Mesenchymal stem cell (in vitro differentiated cells and primary cell): Measurements from ENCODE around the gene APBA1.

ENCODE experiments used
- DNase-seq: peaks from one replicate; pipeline ENCODE4 v3.0.0-alpha.2; 2013
- H2AFZ ChIP-seq: one replicate; pipeline ENCODE4 v1.6.1; 2013; ENCODE audit warnings: low read depth, mild to moderate bottlenecking, control low read depth, inconsistent platforms, low read length, moderate library complexity
- H2AK5ac ChIP-seq: 2 replicates; pipeline ENCODE4 v1.6.1; 2013; ENCODE audit warnings: low read length, moderate library complexity, mild to moderate bottlenecking, inconsistent platforms; ENCODE audit not compliant: severe bottlenecking
- H2BK120ac ChIP-seq: one replicate; pipeline ENCODE4 v1.6.1; 2013; ENCODE audit warnings: low read depth, mild to moderate bottlenecking, inconsistent platforms, low read length, moderate library complexity
- H2BK12ac ChIP-seq, 2 experiments: one replicate each; pipeline ENCODE4 v1.6.1; 2013; ENCODE audit warnings: inconsistent platforms in 2 of 2, low read length in 2 of 2, mild to moderate bottlenecking in 2 of 2, moderate library complexity in 2 of 2, control low read depth in 1 of 2
- H2BK15ac ChIP-seq: one replicate; pipeline ENCODE4 v1.6.1; 2013; ENCODE audit warnings: mild to moderate bottlenecking, low read depth, inconsistent platforms; ENCODE audit not compliant: poor library complexity, severe bottlenecking
- H2BK5ac ChIP-seq: 2 replicates; pipeline ENCODE4 v1.6.1; 2013; ENCODE audit warnings: low read depth, mild to moderate bottlenecking, low read length, control low read depth, inconsistent platforms; ENCODE audit not compliant: poor library complexity, severe bottlenecking
- H3K14ac ChIP-seq, 2 experiments: one replicate each; pipeline ENCODE4 v1.6.1; 2013; ENCODE audit warnings: inconsistent platforms in 2 of 2, low read length in 2 of 2, control low read depth in 1 of 2, mild to moderate bottlenecking in 1 of 2, moderate library complexity in 1 of 2
- H3K18ac ChIP-seq, 2 experiments: one replicate each; pipeline ENCODE4 v1.6.1; 2013; ENCODE audit warnings: inconsistent platforms in 2 of 2, low read length in 2 of 2, control low read depth in 1 of 2, low read depth in 1 of 2, mild to moderate bottlenecking in 1 of 2
- H3K23ac ChIP-seq, 2 experiments: one replicate each; pipeline ENCODE4 v1.6.1; 2013; ENCODE audit warnings: inconsistent platforms in 2 of 2, low read length in 2 of 2, mild to moderate bottlenecking in 2 of 2, moderate library complexity in 2 of 2, control low read depth in 1 of 2
- H3K27ac ChIP-seq: 2 replicates; pipeline ENCODE4 v1.5.1; 2013; ENCODE audit warnings: mild to moderate bottlenecking, moderate library complexity, low read length, control low read depth, inconsistent platforms; ENCODE audit not compliant: poor library complexity, severe bottlenecking
- H3K27me3 ChIP-seq, 2 experiments: 2 replicates each; pipeline versions ENCODE4 v1.6.1 to v1.7.0; 2013; ENCODE audit warnings: low read length in 2 of 2, mild to moderate bottlenecking in 2 of 2, moderate library complexity in 2 of 2, control low read depth in 1 of 2, inconsistent platforms in 1 of 2; ENCODE audit not compliant: control insufficient read depth in 1 of 2, insufficient read depth in 1 of 2
- H3K36me3 ChIP-seq, 2 experiments: 2 replicates each; pipeline versions ENCODE4 v1.6.1 to v1.7.0; 2013; ENCODE audit warnings: low read length in 2 of 2, control low read depth in 1 of 2, inconsistent platforms in 1 of 2, low read depth in 1 of 2, mild to moderate bottlenecking in 1 of 2; ENCODE audit not compliant: insufficient read depth in 2 of 2, control insufficient read depth in 1 of 2
- H3K4ac ChIP-seq, 2 experiments: one replicate each; pipeline ENCODE4 v1.6.1; 2013; ENCODE audit warnings: inconsistent platforms in 2 of 2, low read length in 2 of 2, mild to moderate bottlenecking in 2 of 2, moderate library complexity in 2 of 2, control low read depth in 1 of 2, low read depth in 1 of 2
- H3K4me1 ChIP-seq: 2 replicates; pipeline ENCODE4 v1.6.1; 2013; ENCODE audit warnings: low read depth, low read length, control low read depth; ENCODE audit not compliant: control insufficient read depth, insufficient read depth
- H3K4me2 ChIP-seq: 2 replicates; pipeline ENCODE4 v1.6.1; 2013; ENCODE audit warnings: low read length, mild to moderate bottlenecking, inconsistent platforms; ENCODE audit not compliant: poor library complexity, severe bottlenecking
- H3K4me3 ChIP-seq, 2 experiments: 2 replicates each; pipeline versions ENCODE4 v1.5.1 to v1.7.0; 2013; ENCODE audit warnings: low read length in 2 of 2, mild to moderate bottlenecking in 2 of 2, control low read depth in 1 of 2, low read depth in 1 of 2; ENCODE audit not compliant: insufficient read depth in 1 of 2
- H3K79me1 ChIP-seq: replicated peaks from 2 replicates; pipeline ENCODE4 v1.6.1; 2013; ENCODE audit warnings: mild to moderate bottlenecking, control low read depth, low read length, inconsistent platforms; ENCODE audit not compliant: poor library complexity, severe bottlenecking
- H3K9ac ChIP-seq: 2 replicates; pipeline ENCODE4 v1.7.0; 2013; ENCODE audit warnings: mild to moderate bottlenecking, low read length, moderate library complexity
- H3K9me3 ChIP-seq: 2 replicates; pipeline ENCODE4 v1.7.0; 2013; ENCODE audit warnings: mild to moderate bottlenecking, low read length; ENCODE audit not compliant: control insufficient read depth
- H4K8ac ChIP-seq: one replicate; pipeline ENCODE4 v1.6.1; 2013; ENCODE audit warnings: inconsistent platforms, mild to moderate bottlenecking, low read length, moderate library complexity
- H4K91ac ChIP-seq: one replicate; pipeline ENCODE4 v1.6.1; 2013; ENCODE audit warnings: mild to moderate bottlenecking, low read length, inconsistent platforms
- WGBS: methylation state at CpG from one replicate; pipeline ENCODE4 v1.1.7; 2013; ENCODE audit warnings: mixed read lengths; 5-methylcytosine and 5-hydroxymethylcytosine counted together

Gene APBA1

DNA sequence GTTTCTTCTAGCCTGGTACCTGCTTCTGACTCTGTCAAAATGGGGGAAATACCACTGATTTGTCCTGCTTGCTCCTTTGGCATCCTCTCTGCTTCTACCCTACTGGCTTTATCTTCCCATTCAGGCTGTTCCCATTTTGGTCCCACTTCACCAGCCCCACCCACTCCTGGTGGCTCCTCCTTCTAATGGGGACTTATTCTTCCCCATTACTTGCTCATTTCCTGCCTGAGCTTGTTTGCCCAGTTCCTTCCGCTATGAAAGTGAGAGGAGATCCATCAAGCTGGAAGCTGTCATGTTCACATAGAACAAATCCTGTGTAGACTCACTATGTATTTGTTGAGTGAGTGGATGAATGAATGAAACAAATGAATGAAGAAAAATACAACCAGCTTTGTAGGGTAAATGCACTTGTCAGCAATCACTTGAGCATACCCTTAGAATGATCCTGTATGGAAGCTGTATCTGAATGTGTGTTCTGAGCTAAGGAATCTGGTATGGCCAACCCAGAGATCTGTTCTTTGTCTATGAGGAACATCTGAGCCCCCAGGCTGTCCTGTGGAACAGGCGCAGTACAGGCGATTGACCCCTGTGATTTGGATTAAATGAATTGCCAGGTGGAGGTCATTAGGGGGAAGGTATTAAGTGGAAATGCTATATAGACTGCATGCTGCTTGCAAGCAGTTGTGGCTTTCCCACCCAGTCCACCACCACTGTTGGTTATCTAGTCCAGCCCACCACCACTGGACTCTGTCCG is 89.5 kb downstream of the APBA1 start:
- no peak overlapping the region for H2BK5ac ChIP-seq
- H3K4me2 ChIP-seq: no peak overlapping the region
- H4K8ac ChIP-seq: no peak overlapping the region
- peaks cover 2% of the 10 kb centered on the region for H3K79me1 ChIP-seq
- H3K9me3 ChIP-seq: no peaks in the 10 kb centered on the region
- no peak overlapping the region for H3K4me3 ChIP-seq
- no peaks in the 10 kb centered on the region for H3K36me3 ChIP-seq
- no peak overlapping the region for H2BK120ac ChIP-seq
- peaks cover 10% of the 10 kb centered on the region for H3K4me1 ChIP-seq
- no peaks in the 10 kb centered on the region for H3K27me3 ChIP-seq
- DNase-seq: peak; percentile 17
- 83% methylated on average over 4 of the region's 4 CpGs for WGBS
- H3K4ac ChIP-seq: no peak overlapping the region
- H3K14ac ChIP-seq: no peak overlapping the region
- no peak overlapping the region for H3K27ac ChIP-seq
- H3K23ac ChIP-seq: peak overlapping the region in 1 of 2 experiments; percentile 56
- peak overlapping the region; percentile 6 for H2AK5ac ChIP-seq
- H2AFZ ChIP-seq: no peak overlapping the region
- H3K18ac ChIP-seq: no peak overlapping the region
- H2BK12ac ChIP-seq: no peak overlapping the region
- no peak overlapping the region for H2BK15ac ChIP-seq
- H4K91ac ChIP-seq: no peak overlapping the region
- no peak overlapping the region for H3K9ac ChIP-seq

DNA sequence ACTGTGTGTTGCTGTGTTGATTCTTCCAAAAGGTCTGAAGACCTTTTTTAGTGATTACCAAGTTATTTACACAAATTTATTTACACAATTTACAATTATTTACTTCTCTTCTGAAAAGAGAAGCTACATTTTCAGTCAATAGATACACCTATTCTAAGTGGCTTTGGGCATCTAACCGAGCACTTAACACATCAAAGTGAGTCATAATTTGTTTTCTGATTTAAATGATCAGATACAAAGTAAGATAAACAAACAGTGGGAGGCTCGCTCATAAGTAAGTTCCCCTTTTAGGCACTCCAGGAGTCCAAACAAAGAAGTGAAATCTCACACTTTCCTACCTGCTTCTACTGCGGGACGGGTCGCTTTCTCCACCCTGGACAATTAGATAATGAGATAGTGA is 90.2 kb downstream of the APBA1 start:
- no peak overlapping the region for H2BK12ac ChIP-seq
- H2BK120ac ChIP-seq: no peak overlapping the region
- no peak overlapping the region for H4K91ac ChIP-seq
- no peak overlapping the region for H3K4me3 ChIP-seq
- no peak for DNase-seq
- H3K27ac ChIP-seq: no peak overlapping the region
- no peaks in the 10 kb centered on the region for H3K27me3 ChIP-seq
- H3K4me2 ChIP-seq: no peak overlapping the region
- no peak overlapping the region for H4K8ac ChIP-seq
- H3K4ac ChIP-seq: no peak overlapping the region
- 43% methylated on average over 4 of the region's 5 CpGs for WGBS
- H3K36me3 ChIP-seq: no peaks in the 10 kb centered on the region
- H2AFZ ChIP-seq: no peak overlapping the region
- peak overlapping the region; percentile 71 for H2AK5ac ChIP-seq
- no peak overlapping the region for H3K14ac ChIP-seq
- no peak overlapping the region for H3K18ac ChIP-seq
- H2BK5ac ChIP-seq: no peak overlapping the region
- H3K9me3 ChIP-seq: no peaks in the 10 kb centered on the region
- no peak overlapping the region for H3K9ac ChIP-seq
- H3K79me1 ChIP-seq: peaks cover 2% of the 10 kb centered on the region
- H2BK15ac ChIP-seq: no peak overlapping the region
- no peak overlapping the region for H3K23ac ChIP-seq
- peaks cover 10% of the 10 kb centered on the region for H3K4me1 ChIP-seq

DNA sequence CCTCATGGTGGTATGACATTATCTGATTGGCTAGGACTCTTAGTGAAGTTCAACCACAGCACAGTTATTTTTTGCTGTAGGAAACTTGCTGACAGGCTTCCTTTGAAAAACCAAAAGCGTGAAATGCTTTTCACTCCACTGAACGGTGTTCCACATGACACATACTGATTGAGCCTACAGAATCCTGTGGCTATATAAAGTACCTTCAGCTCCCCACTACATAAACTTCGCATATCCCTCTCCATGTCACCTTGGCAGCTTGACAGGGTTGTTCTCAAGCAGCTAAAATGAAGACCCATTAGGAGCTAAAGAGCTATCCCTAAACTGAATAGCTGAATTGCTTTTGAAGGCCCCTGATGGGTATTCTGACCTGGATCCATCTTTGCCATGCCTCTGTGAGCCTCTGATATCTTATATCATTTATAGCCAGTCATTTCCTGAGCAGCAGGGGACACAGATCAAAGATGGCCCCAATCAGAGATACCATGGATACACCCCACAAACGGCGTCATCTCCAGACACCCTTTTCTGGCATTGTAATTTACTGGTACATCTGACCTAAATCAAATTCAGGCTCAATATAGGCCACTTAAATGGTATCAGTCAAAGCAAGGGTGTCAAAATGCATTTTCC is 91.5 kb downstream of the APBA1 start:
- H2BK12ac ChIP-seq: no peak overlapping the region
- H2AFZ ChIP-seq: no peak overlapping the region
- peaks cover 10% of the 10 kb centered on the region for H3K4me1 ChIP-seq
- H3K27me3 ChIP-seq: no peaks in the 10 kb centered on the region
- no peak overlapping the region for H3K23ac ChIP-seq
- H3K9me3 ChIP-seq: no peaks in the 10 kb centered on the region
- H3K9ac ChIP-seq: no peak overlapping the region
- no peak overlapping the region for H4K8ac ChIP-seq
- H2BK15ac ChIP-seq: no peak overlapping the region
- peak overlapping the region; percentile 12 for H2AK5ac ChIP-seq
- 79% methylated on average over 5 of the region's 5 CpGs for WGBS
- H3K4me3 ChIP-seq: no peak overlapping the region
- H4K91ac ChIP-seq: no peak overlapping the region
- no peak overlapping the region for H2BK120ac ChIP-seq
- no peak for DNase-seq
- no peaks in the 10 kb centered on the region for H3K36me3 ChIP-seq
- H3K79me1 ChIP-seq: peaks cover 2% of the 10 kb centered on the region
- peak overlapping the region; percentile 39 for H3K27ac ChIP-seq
- H3K14ac ChIP-seq: no peak overlapping the region
- H2BK5ac ChIP-seq: no peak overlapping the region
- H3K4me2 ChIP-seq: no peak overlapping the region
- H3K4ac ChIP-seq: no peak overlapping the region
- H3K18ac ChIP-seq: no peak overlapping the region

DNA sequence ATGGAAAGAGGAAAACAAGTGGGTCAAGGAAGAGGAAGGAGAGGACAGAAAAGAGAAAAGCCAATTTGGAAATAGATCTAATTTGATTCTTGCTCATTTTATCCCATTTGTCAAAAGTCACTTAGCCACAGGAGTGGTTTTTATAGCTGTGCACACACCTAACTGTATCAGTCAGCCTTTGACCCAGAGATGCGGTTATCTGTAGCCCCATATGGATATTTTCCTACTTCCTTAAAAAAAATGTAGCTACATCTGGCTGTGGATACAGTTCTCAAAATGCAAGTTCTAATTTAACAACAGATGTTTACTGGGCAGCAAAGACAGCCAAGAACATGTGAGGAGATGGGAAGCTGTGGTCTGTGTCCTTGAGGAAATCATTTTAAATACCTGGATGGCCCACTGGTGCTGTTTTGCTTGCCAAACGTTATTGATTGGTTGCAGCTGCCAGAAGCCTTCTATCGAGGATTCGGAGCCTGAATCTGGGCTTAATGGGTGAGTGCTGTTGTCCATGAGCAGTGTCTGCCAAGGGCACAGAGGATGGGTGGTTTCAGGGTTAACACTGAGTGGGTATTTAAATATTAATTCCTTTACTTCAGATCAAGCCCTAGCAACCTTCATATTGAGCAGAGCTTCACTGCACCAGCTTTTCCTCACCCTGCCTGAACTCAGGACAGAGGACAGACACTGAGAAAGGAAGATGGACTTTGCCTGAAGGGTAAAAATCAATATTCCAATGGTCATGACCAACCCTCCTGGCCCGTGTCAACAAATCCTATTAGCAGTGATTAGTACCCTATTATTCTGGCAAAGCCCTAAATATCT is 92.2 kb downstream of the APBA1 start:
- H3K79me1 ChIP-seq: peaks cover 2% of the 10 kb centered on the region
- peaks cover 7% of the 10 kb centered on the region for H3K4me1 ChIP-seq
- no peak overlapping the region for H2BK5ac ChIP-seq
- no peak overlapping the region for H3K23ac ChIP-seq
- WGBS: 87% methylated on average over 4 of the region's 5 CpGs
- peak overlapping the region; percentile 15 for H3K27ac ChIP-seq
- no peak overlapping the region for H2AFZ ChIP-seq
- no peak overlapping the region for H3K18ac ChIP-seq
- H3K9ac ChIP-seq: no peak overlapping the region
- no peak overlapping the region for H3K14ac ChIP-seq
- H3K9me3 ChIP-seq: no peaks in the 10 kb centered on the region
- no peak overlapping the region for H2BK12ac ChIP-seq
- H4K91ac ChIP-seq: no peak overlapping the region
- no peak overlapping the region for H2BK15ac ChIP-seq
- no peak overlapping the region for H3K4me3 ChIP-seq
- no peaks in the 10 kb centered on the region for H3K36me3 ChIP-seq
- no peak overlapping the region for H2BK120ac ChIP-seq
- H3K4me2 ChIP-seq: no peak overlapping the region
- no peak overlapping the region for H4K8ac ChIP-seq
- DNase-seq: no peak
- H3K27me3 ChIP-seq: no peaks in the 10 kb centered on the region
- H2AK5ac ChIP-seq: peak overlapping the region; percentile 90
- H3K4ac ChIP-seq: no peak overlapping the region
